ENCODE data around the gene CRACR2A. TPM values are rescaled to one million over a fixed set of nuclear protein-coding genes. Genes with fewer than 3 reads are reported as not detected.

Gene CRACR2A
- total and polyA plus RNA-seq, 2 of the 13 experiments (the other 11 are each of a cell fraction or from before 2014, with no cell fraction given), result 0.09 to 0.20 TPM

- 65% methylated on average over 9 of the region's 9 CpGs for WGBS (ENCODE audit: low lambda C conversion rate)
- no peak overlapping the region for H3K4me2 ChIP-seq (ENCODE audit: low read depth, low read length)
- no TSS peak for BruUV-seq (replicated peaks)
- no peaks in the 10 kb centered on the region for H4K20me1 ChIP-seq (ENCODE audit: insufficient read depth, low read length)
- FAIRE-seq (no peak), DNase-seq (ENCODE audit: low spot score) (no peak), ATAC-seq (no peak)
- intact Hi-C loops (cut with micrococcal nuclease; ENCODE audit: unreplicated experiment) (no loop called here), in situ Hi-C loops (cut with HindIII; ENCODE audit: extremely low pct_ligation_motif_present, low pct_unique_long_range_greater_than_20kb) (no loop called here)
- CTCF ChIA-PET (ENCODE audit: low intra/inter-chr PET ratio, low total read pairs), result no interaction called here
- no peak overlapping the region for H3K27ac ChIP-seq (ENCODE audit: extremely low read length, insufficient read depth, low read length)
- no peak overlapping the region for H2AFZ ChIP-seq (ENCODE audit: low read length)
- no peaks in the 10 kb centered on the region for H3K27me3 ChIP-seq (ENCODE audit: control insufficient read depth in 1 of 2, insufficient read depth in 2 of 2, low read length in 2 of 2)
- POLR2A ChIA-PET, result no interaction called here
- no peaks in the 10 kb centered on the region for H3K79me2 ChIP-seq (ENCODE audit: insufficient read depth, low read length)
- H3K4me3 ChIP-seq (replicated peaks in 1 of 3; ENCODE audit: insufficient read depth in 1 of 3, low read depth in 2 of 3, low read length in 3 of 3), result no peak overlapping the region
- H3K36me3 ChIP-seq (replicated peaks in 1 of 2; ENCODE audit: control insufficient read depth in 1 of 2, insufficient read depth in 2 of 2, low read length in 2 of 2), result no peaks in the 10 kb centered on the region
- H3K9ac ChIP-seq (ENCODE audit: insufficient read depth, low read depth, low read length), result no peak overlapping the region
- peaks cover 18% of the 10 kb centered on the region for H3K4me1 ChIP-seq (ENCODE audit: insufficient read depth, low read length)
- no peaks in the 10 kb centered on the region for H3K9me3 ChIP-seq (ENCODE audit: low read length)
- TF ChIP-seq TBL1XR1 (IDR thresholded peaks at IDR 0.05; ENCODE audit: borderline replicate concordance, low read length, partially characterized antibody), result no peak
- TF ChIP-seq, protein P1, sequence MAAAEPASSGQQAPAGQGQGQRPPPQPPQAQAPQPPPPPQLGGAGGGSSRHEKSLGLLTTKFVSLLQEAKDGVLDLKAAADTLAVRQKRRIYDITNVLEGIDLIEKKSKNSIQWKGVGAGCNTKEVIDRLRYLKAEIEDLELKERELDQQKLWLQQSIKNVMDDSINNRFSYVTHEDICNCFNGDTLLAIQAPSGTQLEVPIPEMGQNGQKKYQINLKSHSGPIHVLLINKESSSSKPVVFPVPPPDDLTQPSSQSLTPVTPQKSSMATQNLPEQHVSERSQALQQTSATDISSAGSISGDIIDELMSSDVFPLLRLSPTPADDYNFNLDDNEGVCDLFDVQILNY (CRISPR knock-in tag; conservative IDR thresholded peaks at IDR 0.05), result no peak
- TF ChIP-seq, protein P2, sequence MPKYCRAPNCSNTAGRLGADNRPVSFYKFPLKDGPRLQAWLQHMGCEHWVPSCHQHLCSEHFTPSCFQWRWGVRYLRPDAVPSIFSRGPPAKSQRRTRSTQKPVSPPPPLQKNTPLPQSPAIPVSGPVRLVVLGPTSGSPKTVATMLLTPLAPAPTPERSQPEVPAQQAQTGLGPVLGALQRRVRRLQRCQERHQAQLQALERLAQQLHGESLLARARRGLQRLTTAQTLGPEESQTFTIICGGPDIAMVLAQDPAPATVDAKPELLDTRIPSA (CRISPR knock-in tag; IDR thresholded peaks at IDR 0.05; ENCODE audit: borderline replicate concordance), result no peak
- TF ChIP-seq, protein P3, sequence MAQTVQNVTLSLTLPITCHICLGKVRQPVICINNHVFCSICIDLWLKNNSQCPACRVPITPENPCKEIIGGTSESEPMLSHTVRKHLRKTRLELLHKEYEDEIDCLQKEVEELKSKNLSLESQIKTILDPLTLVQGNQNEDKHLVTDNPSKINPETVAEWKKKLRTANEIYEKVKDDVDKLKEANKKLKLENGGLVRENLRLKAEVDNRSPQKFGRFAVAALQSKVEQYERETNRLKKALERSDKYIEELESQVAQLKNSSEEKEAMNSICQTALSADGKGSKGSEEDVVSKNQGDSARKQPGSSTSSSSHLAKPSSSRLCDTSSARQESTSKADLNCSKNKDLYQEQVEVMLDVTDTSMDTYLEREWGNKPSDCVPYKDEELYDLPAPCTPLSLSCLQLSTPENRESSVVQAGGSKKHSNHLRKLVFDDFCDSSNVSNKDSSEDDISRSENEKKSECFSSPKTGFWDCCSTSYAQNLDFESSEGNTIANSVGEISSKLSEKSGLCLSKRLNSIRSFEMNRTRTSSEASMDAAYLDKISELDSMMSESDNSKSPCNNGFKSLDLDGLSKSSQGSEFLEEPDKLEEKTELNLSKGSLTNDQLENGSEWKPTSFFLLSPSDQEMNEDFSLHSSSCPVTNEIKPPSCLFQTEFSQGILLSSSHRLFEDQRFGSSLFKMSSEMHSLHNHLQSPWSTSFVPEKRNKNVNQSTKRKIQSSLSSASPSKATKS (CRISPR knock-in tag; IDR thresholded peaks at IDR 0.05), result no peak
- TF ChIP-seq ZNF317 (CRISPR knock-in tag; IDR thresholded peaks at IDR 0.05), result no peak
- TF ChIP-seq ZNF414 (CRISPR knock-in tag; IDR thresholded peaks at IDR 0.05), result no peak
These were observed 805 bp upstream of the CRACR2A start for GRCh38 chr12:3753544-3754284.

Data from HepG2 (cell line).